ENCODE measurements around the gene PCDHGA1. TPM values are rescaled to one million over a fixed set of nuclear protein-coding genes. Genes with fewer than 3 reads are reported as not detected.

The PCDHGA1 gene
- total and polyA plus RNA-seq, 9 of the 15 experiments (the other 6 are each of a cell fraction or from before 2014, with no cell fraction given) = 0.05 to 0.26 (median 0.18) TPM; not detected in 2

DNA sequence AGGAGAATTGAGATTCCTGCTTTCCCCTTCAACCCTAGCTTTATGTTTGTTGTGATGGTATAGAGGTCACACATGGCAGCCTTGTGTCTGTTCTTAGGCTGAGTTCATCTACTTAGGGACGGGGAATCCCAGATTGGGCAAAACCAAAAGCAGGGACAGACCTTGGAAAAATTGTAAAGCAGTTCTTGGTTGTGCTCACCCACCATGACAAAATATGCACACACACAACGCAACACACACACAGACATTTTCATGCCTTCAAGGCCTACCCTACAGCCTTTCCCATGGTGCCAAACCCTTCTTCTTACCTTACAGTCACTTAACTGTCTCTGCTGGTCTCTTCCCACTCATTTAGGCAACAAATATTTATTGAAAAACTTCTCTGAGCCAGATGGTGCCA lies 173.4 kb downstream of the PCDHGA1 start:
- no peaks in the 10 kb centered on the region for H3K9me3 ChIP-seq (replicated peaks; ENCODE audit: control insufficient read depth, insufficient read depth, low read depth, low read length)
- in situ Hi-C loops (cut with MboI) (no loop called here), intact Hi-C loops (cut with micrococcal nuclease) (no loop called here)
- CTCF ChIA-PET (ENCODE audit: low intra/inter-chr PET ratio) = no interaction called here
- H3K4me3 ChIP-seq = no peak overlapping the region
- H3K79me2 ChIP-seq (ENCODE audit: control insufficient read depth, insufficient read depth, low read length) = no peaks in the 10 kb centered on the region
- H3K4me2 ChIP-seq (ENCODE audit: insufficient read depth, low read length) = no peak overlapping the region
- H3K27ac ChIP-seq (ENCODE audit: extremely low read depth, low read depth, low read length) = no peak overlapping the region
- H3K9me1 ChIP-seq (ENCODE audit: control insufficient read depth, insufficient read depth, low read length) = no peaks in the 10 kb centered on the region
- 7% methylated on average over 2 of the region's 2 CpGs for WGBS (ENCODE audit: insufficient coverage, low coverage, missing lambda C conversion rate)
- FAIRE-seq (no peak), DNase-seq (ENCODE audit: extremely low read depth in 1 of 4, low spot score in 3 of 4) (no peak), ATAC-seq (no peak)
- H3K9ac ChIP-seq (ENCODE audit: insufficient read depth in 1 of 2, low read depth in 2 of 2, low read length in 2 of 2) = no peak overlapping the region
- no peak overlapping the region for H2AFZ ChIP-seq (ENCODE audit: low read depth, low read length)
- BruUV-seq (replicated peaks) = no TSS peak
- peaks cover 11 to 27% of the 10 kb centered on the region in 2 experiments; a peak in 4 of 5 replicates for H3K27me3 ChIP-seq (ENCODE audit: control insufficient read depth in 2 of 2, insufficient read depth in 2 of 2, low read length in 2 of 2)
- POLR2A ChIA-PET = no interaction called here
- no peaks in the 10 kb centered on the region for H4K20me1 ChIP-seq (replicated peaks; ENCODE audit: control insufficient read depth, insufficient read depth, low read length)
- H3K36me3 ChIP-seq (ENCODE audit: control insufficient read depth, insufficient read depth, low read length) = no peaks in the 10 kb centered on the region
- no peaks in the 10 kb centered on the region for H3K4me1 ChIP-seq (replicated peaks in 1 of 2; ENCODE audit: control insufficient read depth in 2 of 2, insufficient read depth in 2 of 2, low read length in 2 of 2)
- TF ChIP-seq, protein P1, sequence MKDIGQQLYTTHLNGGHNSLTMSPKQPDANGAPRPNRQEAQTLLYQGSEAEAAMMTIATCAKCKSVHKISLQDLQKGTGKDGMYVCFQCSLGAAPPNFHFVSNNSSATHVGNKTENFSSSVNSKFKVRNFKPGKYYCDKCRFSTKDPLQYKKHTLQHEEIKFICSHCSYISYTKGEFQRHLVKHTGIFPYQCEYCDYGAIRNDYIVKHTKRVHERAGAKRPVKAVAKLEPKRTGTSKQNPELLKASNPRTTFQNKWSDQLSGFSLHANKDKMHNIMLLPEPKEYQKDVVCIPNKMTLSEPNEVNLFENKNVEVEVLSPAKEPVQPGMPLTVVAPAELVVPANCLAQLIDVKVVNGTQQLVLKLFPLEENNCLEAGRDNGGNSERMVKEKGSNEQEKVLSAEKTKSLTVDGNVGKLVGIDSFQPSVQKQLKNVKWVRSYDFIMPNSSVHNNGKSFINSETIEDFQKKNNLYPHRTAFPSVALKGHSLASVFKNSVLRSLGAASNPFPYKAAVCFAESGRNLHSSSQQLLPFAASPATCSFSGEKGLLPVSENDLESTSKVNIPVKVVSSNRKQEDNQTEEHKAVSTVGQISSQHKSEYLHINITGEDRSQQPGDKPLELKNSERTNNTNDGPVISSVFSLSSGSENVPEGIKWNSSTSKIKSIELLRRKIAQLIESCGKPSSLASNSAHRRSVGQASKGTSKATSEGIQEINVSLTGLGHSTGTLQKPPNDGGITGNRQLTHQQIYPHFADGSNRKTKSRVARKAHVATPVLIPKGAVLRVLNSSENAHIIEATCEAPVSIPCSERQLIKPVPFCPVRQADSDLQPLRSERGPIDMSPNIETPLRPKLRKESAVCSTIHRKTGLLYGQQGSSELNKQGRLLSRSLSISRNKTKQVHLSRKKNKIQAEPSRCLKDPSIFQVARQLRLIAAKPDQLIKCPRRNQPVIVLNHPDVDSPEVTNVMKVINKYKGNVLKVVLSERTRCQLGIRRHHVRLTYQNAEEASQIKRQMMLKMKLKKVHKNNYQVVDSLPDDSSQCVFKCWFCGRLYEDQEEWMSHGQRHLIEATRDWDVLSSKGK (CRISPR knock-in tag; IDR thresholded peaks at IDR 0.05) = no peak
- TF ChIP-seq STAG1 (CRISPR knock-in tag; IDR thresholded peaks at IDR 0.05; ENCODE audit: borderline replicate concordance) = no peak
- no peak for TF ChIP-seq ARID2 (IDR thresholded peaks at IDR 0.05)
- no peak for TF ChIP-seq HNRNPK (IDR thresholded peaks at IDR 0.05; ENCODE audit: low read depth, low read length, poor library complexity, severe bottlenecking)
- TF ChIP-seq ZSCAN29 (IDR thresholded peaks at IDR 0.05) = no peak
- no peak for TF ChIP-seq ZC3H11A (IDR thresholded peaks at IDR 0.05; ENCODE audit: low read depth, low read length)
- TF ChIP-seq ZNF24 (IDR thresholded peaks at IDR 0.05) = no peak
- TF ChIP-seq TAF1 (IDR thresholded peaks at IDR 0.05; ENCODE audit: control insufficient read depth, extremely low read depth, insufficient read depth, low read length, severe bottlenecking) = no peak
- TF ChIP-seq, protein P2, sequence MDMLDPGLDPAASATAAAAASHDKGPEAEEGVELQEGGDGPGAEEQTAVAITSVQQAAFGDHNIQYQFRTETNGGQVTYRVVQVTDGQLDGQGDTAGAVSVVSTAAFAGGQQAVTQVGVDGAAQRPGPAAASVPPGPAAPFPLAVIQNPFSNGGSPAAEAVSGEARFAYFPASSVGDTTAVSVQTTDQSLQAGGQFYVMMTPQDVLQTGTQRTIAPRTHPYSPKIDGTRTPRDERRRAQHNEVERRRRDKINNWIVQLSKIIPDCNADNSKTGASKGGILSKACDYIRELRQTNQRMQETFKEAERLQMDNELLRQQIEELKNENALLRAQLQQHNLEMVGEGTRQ (CRISPR knock-in tag; IDR thresholded peaks at IDR 0.05) = no peak
- TF ChIP-seq ZNF140 (CRISPR knock-in tag; IDR thresholded peaks at IDR 0.05) = no peak
- no peak for TF ChIP-seq E2F3 (CRISPR knock-in tag; IDR thresholded peaks at IDR 0.05)
- TF ChIP-seq CEBPG (CRISPR knock-in tag; IDR thresholded peaks at IDR 0.05) = no peak
- no peak for TF ChIP-seq CEBPG (tag; conservative IDR thresholded peaks at IDR 0.05 in 1 of 2, IDR thresholded peaks at IDR 0.05 in 1 of 2)
- TF ChIP-seq CBFA2T2 (conservative IDR thresholded peaks at IDR 0.05) = no peak
- no peak for TF ChIP-seq KAT2B (IDR thresholded peaks at IDR 0.05; ENCODE audit: low read depth, low read length)
- TF ChIP-seq IRF1 (CRISPR knock-in tag; IDR thresholded peaks at IDR 0.05; ENCODE audit: borderline replicate concordance) = no peak
- no peak for TF ChIP-seq PCBP1 (IDR thresholded peaks at IDR 0.05; ENCODE audit: low read depth, low read length, poor library complexity, severe bottlenecking)

Data from K562 (cell line).